ENCODE results near the gene ETNK1. TPM values are rescaled to one million over a fixed set of nuclear protein-coding genes. Genes with fewer than 3 reads are reported as not detected.
A peak's percentile ranks its signal among the peaks of the same experiment; 100 is the strongest.

ETNK1 gene
- polyA plus RNA-seq (2012; rRNA removed) = 7.7 and 7.9 TPM in 2 replicates
- polyA plus RNA-seq (2012; cell fraction: cytosol; rRNA removed) = 6.7 and 7.3 TPM in 2 replicates
- 7.7 and 15.3 TPM in 2 replicates for polyA plus RNA-seq (2012; cell fraction: nucleus; rRNA removed)

DNA sequence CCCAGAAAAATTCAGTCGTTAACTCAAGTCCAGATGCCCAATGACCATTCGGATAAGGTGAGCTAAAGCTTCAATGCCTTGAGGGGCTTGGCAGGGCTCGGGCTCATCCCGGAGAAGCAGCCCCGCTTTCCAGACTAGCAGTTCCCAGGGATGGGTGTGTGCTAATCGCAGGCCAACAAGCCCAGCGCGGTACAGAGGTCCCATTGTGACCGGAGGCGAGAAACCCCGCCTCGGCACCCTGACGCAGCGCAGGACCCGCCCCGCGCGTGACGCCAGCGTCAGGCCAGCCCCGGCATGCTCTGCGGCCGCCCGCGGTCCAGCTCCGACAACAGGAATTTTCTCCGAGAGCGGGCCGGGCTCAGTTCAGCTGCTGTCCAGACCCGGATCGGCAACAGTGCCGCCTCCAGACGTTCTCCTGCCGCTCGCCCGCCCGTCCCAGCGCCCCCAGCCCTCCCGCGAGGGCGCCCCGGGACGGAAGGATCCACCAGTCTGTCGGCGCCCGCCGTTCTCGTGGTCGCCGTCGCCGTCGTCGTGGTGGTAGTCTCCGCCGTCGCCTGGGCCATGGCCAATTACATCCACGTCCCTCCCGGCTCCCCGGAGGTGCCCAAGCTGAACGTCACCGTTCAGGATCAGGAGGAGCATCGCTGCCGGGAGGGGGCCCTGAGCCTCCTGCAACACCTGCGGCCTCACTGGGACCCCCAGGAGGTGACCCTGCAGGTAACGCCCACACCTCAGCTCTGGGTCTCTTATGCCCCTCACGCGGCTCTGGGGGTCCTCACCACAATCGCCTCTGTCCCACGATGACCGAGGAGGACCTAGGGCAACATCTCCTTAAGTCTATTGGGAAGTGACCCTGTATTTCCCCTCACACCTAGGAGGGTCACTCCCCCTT lies at the start of gene ETNK1:
TSS of gene ETNK1 (plus strand) at position 302 of the 892 bp plus-strand sequence. CDS start at position 562, 260 bp downstream.
- H3K79me2 ChIP-seq (ENCODE audit: insufficient read depth) = peaks cover 50% of the 10 kb centered on the region
- TF ChIP-seq MEF2A (IDR thresholded peaks at IDR 0.05; ENCODE audit: borderline replicate concordance, low read depth) (no peak), EP300 (IDR thresholded peaks at IDR 0.05; ENCODE audit: borderline replicate concordance in 1 of 2, low read depth in 1 of 2, low read length in 1 of 2) (no peak), FOXJ3 (CRISPR knock-in tag; IDR thresholded peaks at IDR 0.05) (0 out of 2 replicates have a peak, but pooled peaks have one; percentile 19), NRF1 (IDR thresholded peaks at IDR 0.05; ENCODE audit: low read depth, low read length) (peak; percentile 50), SIN3A (IDR thresholded peaks at IDR 0.05; ENCODE audit: borderline replicate concordance, low read depth, low read length) (0 out of 2 replicates have a peak, but pooled peaks have one; percentile 54), NFIC (IDR thresholded peaks at IDR 0.05; ENCODE audit: borderline replicate concordance) (no peak), POLR2AphosphoS5 (IDR thresholded peaks at IDR 0.05; ENCODE audit: low read depth, low read length) (peak; percentile 89), ZBTB33 (IDR thresholded peaks at IDR 0.05; ENCODE audit: borderline replicate concordance, low read depth) (no peak), RFX5 (IDR thresholded peaks at IDR 0.05; ENCODE audit: low read length) (no peak), RAD21 (IDR thresholded peaks at IDR 0.05; ENCODE audit: low read length) (no peak), TEAD4 (IDR thresholded peaks at IDR 0.05; ENCODE audit: borderline replicate concordance, insufficient read depth) (no peak), FOSL2 (IDR thresholded peaks at IDR 0.05; ENCODE audit: borderline replicate concordance, low read depth) (no peak), REST (IDR thresholded peaks at IDR 0.05; ENCODE audit: low read depth, low read length) (peak; percentile 74), MXI1 (IDR thresholded peaks at IDR 0.05; ENCODE audit: low read depth, low read length) (peak; percentile 85), CHD2 (IDR thresholded peaks at IDR 0.05; ENCODE audit: low read length, partially characterized antibody) (no peak), YY1 (IDR thresholded peaks at IDR 0.05; ENCODE audit: low read depth) (no peak), GATA2 (CRISPR knock-in tag; IDR thresholded peaks at IDR 0.05) (no peak)
- TF ChIP-seq, protein P1, sequence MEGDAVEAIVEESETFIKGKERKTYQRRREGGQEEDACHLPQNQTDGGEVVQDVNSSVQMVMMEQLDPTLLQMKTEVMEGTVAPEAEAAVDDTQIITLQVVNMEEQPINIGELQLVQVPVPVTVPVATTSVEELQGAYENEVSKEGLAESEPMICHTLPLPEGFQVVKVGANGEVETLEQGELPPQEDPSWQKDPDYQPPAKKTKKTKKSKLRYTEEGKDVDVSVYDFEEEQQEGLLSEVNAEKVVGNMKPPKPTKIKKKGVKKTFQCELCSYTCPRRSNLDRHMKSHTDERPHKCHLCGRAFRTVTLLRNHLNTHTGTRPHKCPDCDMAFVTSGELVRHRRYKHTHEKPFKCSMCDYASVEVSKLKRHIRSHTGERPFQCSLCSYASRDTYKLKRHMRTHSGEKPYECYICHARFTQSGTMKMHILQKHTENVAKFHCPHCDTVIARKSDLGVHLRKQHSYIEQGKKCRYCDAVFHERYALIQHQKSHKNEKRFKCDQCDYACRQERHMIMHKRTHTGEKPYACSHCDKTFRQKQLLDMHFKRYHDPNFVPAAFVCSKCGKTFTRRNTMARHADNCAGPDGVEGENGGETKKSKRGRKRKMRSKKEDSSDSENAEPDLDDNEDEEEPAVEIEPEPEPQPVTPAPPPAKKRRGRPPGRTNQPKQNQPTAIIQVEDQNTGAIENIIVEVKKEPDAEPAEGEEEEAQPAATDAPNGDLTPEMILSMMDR (IDR thresholded peaks at IDR 0.05) = no peak
- TF ChIP-seq, protein P2, sequence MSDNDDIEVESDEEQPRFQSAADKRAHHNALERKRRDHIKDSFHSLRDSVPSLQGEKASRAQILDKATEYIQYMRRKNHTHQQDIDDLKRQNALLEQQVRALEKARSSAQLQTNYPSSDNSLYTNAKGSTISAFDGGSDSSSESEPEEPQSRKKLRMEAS (IDR thresholded peaks at IDR 0.05; ENCODE audit: low read depth) = peak; percentile 67
- TF ChIP-seq, protein P3, sequence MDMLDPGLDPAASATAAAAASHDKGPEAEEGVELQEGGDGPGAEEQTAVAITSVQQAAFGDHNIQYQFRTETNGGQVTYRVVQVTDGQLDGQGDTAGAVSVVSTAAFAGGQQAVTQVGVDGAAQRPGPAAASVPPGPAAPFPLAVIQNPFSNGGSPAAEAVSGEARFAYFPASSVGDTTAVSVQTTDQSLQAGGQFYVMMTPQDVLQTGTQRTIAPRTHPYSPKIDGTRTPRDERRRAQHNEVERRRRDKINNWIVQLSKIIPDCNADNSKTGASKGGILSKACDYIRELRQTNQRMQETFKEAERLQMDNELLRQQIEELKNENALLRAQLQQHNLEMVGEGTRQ (IDR thresholded peaks at IDR 0.05; ENCODE audit: borderline replicate concordance, low read depth, low read length) = peak; percentile 21; the same call in 1 of the 2 replicates
- TF ChIP-seq, protein P4, sequence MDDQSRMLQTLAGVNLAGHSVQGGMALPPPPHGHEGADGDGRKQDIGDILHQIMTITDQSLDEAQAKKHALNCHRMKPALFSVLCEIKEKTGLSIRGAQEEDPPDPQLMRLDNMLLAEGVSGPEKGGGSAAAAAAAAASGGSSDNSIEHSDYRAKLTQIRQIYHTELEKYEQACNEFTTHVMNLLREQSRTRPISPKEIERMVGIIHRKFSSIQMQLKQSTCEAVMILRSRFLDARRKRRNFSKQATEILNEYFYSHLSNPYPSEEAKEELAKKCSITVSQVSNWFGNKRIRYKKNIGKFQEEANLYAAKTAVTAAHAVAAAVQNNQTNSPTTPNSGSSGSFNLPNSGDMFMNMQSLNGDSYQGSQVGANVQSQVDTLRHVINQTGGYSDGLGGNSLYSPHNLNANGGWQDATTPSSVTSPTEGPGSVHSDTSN (IDR thresholded peaks at IDR 0.05) = no peak

More for the DNA sequence above, at the start of gene ETNK1:
- peak within 1 kb of the TSS; percentile 88 to 93 for H3K27ac ChIP-seq (ENCODE audit: low read depth in 2 of 2, low read length in 1 of 2)
- no peaks in the 10 kb centered on the region for H3F3A ChIP-seq (replicated peaks; ENCODE audit: insufficient read depth)
- H3K36me3 ChIP-seq (replicated peaks in 1 of 2; ENCODE audit: control insufficient read depth in 1 of 2, insufficient read depth in 2 of 2, low read length in 1 of 2) = no peaks in the 10 kb centered on the region
- H3K9me2 ChIP-seq = no peaks in the 10 kb centered on the region
- H3K4me3 ChIP-seq (ENCODE audit: low read depth in 2 of 2, low read length in 1 of 2) = peak within 1 kb of the TSS; percentile 78 to 99
- no peaks in the 10 kb centered on the region for H3K9me3 ChIP-seq
- H4K20me1 ChIP-seq (ENCODE audit: insufficient read depth) = no peaks in the 10 kb centered on the region
- no peaks in the 10 kb centered on the region for H3K27me3 ChIP-seq (ENCODE audit: insufficient read depth)
- peak; percentile 91 for DNase-seq
- H3K4me1 ChIP-seq (ENCODE audit: control insufficient read depth in 1 of 2, insufficient read depth in 2 of 2, low read depth in 1 of 2, low read length in 1 of 2) = peaks cover 4 to 8% of the 10 kb centered on the region in 2 experiments; a peak in 3 of 4 replicates
- H3K9ac ChIP-seq = peak within 1 kb of the TSS; percentile 84
- ChIA-PET POLR2A (interaction anchor here (0.6 to 2.1 kb wide), 5 partner anchors 10 to 290 kb away, joined by 3 to 12 read pairs (median 4); partner anchors contain the start of gene C2CD5), CTCF (interaction anchor here (0.9 kb wide), 1 partner anchor 46 kb away, joined by 3 read pairs; no protein-coding TSS in a partner anchor)
- peak within 1 kb of the TSS; percentile 99 for H2AFZ ChIP-seq (ENCODE audit: low read depth)
- H3K4me2 ChIP-seq = peak within 1 kb of the TSS; percentile 98
- 10% methylated on average over 12 of the region's 71 CpGs for WGBS (ENCODE audit: low lambda C conversion rate)

Data from SK-N-SH (cell line).